22Rv1 (cell line): Measurements from ENCODE around the gene CBLC.
A peak's percentile ranks its signal among the peaks of the same experiment; 100 is the strongest.

Source experiments
- H3K27ac ChIP-seq: fragments of 450-650 bp; 2 replicates; pipeline ENCODE4 v1.5.1; 2017
- ZFX ChIP-seq: fragments of 450-650 bp; IDR thresholded peaks from 2 replicates; pipeline ENCODE4 v1.6.1; 2017; ENCODE audit warnings: antibody characterized with exemption, borderline replicate concordance
- TF ChIP-seq, protein P1 (sequence below): fragments of 450-650 bp; IDR thresholded peaks from 2 replicates; pipeline ENCODE4 v1.5.1; 2017; ENCODE audit warnings: mild to moderate bottlenecking

Gene CBLC

DNA sequence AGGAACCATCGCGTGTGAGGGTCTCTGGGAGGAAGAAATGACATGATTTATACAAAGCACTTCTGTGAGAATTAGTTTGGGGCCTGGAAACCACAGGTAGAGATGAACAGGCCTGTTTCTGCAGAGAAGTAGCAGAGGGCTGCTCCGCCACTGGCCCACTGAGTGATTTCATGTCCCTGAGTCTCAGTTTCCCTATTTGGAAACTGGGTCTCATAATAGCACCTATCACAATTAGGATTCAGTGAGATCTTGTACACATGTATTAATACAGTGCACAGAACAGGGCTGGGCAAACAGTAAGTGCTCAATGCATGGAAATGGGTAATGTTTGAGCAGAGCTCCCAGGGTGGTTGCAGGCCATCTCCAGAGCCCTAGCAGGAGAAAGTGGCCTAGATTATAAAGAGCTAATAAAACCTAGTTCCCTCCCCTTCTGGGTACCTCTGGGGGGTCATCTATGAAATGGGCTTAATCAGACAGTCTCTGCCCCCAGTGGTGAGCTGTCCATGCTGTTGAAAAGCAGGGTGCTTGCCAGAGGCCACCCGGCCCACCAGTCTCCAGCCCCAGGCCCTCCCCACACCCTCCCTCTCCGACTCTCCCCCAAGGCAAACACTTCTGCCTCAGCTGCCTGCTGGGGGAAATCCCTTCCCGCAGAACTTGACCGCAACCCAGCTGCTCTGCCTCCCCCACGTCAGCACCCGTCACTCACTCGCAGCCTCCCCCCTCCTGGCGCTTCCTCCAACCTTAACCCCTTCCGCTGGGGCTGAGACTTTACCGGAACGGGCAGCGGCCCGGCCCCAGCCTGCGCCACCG lies 24.7 kb upstream of the CBLC start:
- TF ChIP-seq, protein P1, sequence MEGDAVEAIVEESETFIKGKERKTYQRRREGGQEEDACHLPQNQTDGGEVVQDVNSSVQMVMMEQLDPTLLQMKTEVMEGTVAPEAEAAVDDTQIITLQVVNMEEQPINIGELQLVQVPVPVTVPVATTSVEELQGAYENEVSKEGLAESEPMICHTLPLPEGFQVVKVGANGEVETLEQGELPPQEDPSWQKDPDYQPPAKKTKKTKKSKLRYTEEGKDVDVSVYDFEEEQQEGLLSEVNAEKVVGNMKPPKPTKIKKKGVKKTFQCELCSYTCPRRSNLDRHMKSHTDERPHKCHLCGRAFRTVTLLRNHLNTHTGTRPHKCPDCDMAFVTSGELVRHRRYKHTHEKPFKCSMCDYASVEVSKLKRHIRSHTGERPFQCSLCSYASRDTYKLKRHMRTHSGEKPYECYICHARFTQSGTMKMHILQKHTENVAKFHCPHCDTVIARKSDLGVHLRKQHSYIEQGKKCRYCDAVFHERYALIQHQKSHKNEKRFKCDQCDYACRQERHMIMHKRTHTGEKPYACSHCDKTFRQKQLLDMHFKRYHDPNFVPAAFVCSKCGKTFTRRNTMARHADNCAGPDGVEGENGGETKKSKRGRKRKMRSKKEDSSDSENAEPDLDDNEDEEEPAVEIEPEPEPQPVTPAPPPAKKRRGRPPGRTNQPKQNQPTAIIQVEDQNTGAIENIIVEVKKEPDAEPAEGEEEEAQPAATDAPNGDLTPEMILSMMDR = no peak
- TF ChIP-seq ZFX = no peak
- peak overlapping the region; percentile 95 for H3K27ac ChIP-seq

DNA sequence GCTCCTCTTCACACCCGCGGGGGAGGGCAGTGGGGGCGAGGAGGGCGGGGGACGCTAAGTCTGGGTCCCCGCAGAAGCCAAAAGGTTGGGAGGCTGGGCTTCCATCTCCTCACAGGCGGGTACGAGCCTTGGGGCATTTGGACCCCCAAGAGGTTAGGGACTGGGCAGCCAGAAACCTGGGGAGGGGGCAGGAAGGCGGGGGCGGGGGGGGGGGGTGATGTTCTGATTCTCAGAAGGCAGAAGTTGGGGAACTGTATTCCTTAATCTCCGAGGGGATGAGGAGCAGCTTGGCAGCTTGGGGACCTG lies 24.1 kb upstream of the CBLC start:
- TF ChIP-seq, protein P1 = no peak
- TF ChIP-seq ZFX = no peak

DNA sequence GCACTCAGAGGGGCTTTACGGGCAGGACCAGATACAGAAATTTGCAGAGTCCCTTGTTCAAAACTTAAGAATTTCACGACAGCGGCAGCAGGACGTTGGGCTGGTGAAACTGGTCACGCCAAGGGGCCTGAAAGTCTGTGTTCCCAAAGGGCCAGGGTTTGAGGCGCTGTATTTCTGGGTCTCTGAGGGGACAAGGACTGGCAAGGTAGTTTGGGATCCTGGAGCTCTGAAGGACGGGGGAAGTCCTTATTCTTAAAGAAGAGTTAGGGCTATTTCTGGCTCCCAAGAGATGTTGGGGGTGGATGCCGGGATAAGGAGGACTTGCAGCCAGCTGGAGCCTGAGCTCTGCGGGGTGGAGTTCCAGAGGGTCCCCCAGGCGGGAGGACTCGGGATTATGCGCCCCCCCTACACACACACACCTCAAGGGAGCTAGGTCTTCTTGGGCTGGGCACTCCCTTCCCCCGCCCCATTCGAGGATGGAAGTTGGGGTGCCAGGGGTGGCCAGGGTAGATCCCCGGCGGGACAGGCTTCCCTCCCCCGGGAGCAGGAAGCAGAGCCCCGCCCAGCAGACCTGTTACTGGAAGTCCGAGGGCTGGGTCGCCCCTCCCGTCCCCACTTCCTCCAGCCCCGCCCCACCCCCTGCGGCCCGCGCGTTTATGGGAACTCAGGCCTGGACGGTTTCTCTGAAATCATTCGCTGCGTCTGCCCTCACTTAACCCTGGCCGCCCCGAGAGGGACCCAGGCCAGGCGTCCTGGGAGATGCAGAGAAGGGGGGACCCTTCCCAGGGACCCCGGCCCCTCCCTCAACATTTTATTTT lies 23.5 kb upstream of the CBLC start:
- peak overlapping the region; percentile 95 for H3K27ac ChIP-seq
- no peak for TF ChIP-seq ZFX
- TF ChIP-seq, protein P1 = no peak

More for the DNA sequence above, 24.1 kb upstream of the CBLC start:
- peak overlapping the region; percentile 95 for H3K27ac ChIP-seq

DNA sequence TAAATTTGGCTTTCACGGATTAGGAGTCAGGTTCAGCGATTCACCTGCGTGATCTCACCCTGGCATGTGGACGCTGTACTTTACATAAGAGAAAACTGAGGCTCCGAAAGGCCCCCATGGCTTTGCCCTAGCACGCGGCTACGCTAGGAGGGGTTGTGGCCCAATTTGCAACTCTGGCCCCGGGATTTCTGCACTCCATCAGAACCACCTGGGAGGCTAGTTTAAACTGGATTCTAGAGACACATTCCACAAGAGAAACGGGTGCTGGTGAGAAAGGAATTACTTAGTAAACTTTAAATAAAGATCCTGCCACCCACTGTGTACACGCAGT lies 23.0 kb upstream of the CBLC start:
- peak overlapping the region; percentile 95 for H3K27ac ChIP-seq
- TF ChIP-seq ZFX = no peak

DNA sequence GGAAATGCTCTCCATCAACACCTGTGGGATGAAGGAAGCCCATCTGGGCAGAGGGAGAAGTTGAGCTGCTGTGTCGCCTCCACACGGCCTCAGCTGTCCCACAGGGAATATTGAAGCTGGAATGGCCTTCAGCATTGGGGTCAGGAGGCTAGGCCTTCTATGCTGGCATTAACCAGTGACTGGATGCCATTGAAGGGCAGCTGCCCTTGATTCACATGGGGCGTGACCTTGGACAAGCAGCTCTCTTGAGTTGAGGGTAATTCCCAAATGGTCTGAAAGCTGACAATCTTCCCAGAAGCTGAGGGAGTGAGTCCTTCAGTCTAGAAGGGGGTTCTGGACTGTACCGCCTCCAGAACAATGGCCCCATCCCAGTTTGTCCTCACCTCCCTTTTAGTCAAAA lies 22.5 kb upstream of the CBLC start:
- H3K27ac ChIP-seq = peak overlapping the region; percentile 95
- TF ChIP-seq ZFX = no peak
- TF ChIP-seq, protein P1 = no peak

DNA sequence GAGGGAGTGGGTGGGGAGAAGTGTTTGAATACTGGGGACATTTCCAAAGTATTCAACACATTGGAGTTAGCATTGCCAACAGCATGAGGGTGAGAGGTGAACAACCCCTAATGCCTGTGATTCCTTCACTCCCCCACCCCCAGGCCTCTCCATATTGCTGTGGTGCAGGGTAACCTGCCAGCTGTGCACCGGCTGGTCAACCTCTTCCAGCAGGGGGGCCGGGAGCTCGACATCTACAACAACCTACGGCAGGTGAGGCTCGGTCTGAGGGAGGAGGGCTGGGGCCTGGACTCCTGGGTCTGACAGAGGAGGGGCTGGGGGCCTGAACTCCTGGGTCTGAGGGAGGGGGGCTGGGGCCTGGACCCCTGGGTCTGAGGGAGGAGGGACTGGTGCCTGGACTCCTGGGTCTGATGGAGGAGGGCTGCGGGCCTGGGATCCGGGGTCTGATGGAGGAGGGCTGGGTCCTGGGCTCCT lies 21.6 kb upstream of the CBLC start:
- TF ChIP-seq ZFX = no peak
- TF ChIP-seq, protein P1 = no peak
- peak overlapping the region; percentile 95; the same call in 1 of the 2 replicates for H3K27ac ChIP-seq

DNA sequence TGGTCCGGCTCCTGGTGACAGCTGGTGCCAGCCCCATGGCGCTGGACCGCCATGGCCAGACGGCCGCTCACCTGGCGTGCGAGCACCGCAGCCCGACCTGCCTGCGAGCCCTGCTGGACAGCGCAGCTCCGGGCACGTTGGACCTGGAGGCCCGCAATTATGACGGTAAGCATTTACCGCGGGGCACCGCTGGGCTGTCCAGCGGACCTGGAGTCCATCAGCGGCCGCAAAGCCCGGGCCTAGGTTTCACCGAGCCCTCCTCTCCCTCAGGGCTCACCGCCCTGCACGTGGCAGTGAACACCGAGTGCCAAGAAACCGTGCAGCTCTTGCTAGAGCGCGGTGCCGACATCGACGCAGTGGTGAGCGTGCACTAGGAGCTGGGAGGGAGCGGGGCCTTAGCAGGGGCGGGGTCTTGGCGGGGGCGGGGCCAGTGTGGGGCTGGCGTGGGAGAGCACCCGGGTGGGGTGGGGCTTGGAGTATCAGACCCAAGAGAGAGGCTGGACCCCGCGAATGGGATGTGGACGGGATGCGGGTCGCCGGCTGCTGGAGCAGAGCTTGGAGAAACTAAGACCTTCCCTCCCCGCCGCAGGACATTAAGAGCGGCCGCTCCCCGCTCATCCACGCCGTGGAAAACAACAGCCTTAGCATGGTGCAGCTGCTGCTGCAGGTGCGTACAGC lies 20.5 kb upstream of the CBLC start:
- H3K27ac ChIP-seq = no peak overlapping the region
- TF ChIP-seq ZFX = no peak
- TF ChIP-seq, protein P1 = no peak
